UCSD-AML1 (cell line): ENCODE results near the gene MAGI1.

Experiments
- DNase-seq: peaks from one replicate; lab custom pipeline; 2025; ENCODE audit not compliant: unreplicated experiment; lab: John Stamatoyannopoulos, UW

Gene MAGI1

DNA sequence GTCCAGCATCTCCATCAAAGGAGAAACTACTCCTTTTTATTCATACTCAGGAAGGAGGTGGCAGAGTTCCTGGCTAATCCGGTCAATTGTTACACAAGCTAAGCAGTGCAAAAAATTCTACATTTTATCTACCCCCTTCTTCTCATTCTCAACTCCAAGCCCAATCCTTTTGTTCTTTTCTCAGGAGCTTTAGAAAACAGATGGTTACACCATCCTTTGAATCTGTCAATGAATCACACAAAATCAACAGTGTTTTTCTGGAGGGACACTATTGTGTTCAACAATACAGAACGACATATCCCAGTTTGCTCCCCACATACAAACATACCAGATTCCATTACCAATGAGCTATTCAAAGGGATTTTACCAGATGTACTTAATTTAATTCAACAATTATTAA is 362.1 kb downstream of the MAGI1 start:
- DNase-seq: no peak

DNA sequence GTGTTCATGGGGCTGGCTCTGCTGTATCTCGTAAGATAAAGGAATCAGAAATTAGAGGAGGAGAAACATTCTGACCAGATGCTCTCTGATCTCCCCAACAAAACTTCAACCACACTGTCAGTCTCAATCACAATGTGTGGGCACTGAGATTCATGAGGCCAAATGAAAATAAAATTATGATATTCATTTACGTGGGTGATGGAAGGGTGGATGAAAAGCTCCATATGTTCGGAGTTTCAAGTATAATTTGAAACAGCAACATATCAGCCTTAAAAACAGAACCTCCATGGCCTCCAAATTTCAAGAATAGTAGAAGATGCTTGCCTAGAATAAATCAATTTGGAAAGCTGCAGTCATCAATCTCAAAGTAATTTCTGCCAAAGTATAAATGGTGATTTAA is 363.7 kb downstream of the MAGI1 start:
- DNase-seq: no peak

GRCh38 chr3:65674226-65674625 is 364.5 kb downstream of the MAGI1 start:
- no peak for DNase-seq

GRCh38 chr3:65672871-65673815 is 365.6 kb downstream of the MAGI1 start:
- DNase-seq: peak; percentile 38

DNA sequence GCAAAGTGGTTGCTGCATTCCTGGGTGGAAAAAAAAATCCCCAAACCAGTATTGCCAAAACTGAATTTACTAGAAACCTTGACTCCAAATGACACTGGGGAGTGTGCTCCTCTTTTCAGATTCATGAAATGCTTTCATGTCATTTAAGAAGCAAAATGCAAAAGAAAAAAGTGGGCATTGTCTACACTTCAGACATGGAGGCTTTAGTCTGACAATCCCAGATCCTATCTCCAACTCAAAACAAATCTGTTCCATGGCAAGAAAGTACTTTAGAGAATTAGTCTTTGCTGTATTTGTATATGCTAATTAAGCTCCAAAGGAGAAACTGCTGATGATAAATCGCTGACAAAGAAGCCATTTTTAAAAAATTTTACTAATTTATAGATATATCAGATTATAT is 366.7 kb downstream of the MAGI1 start:
- no peak for DNase-seq

DNA sequence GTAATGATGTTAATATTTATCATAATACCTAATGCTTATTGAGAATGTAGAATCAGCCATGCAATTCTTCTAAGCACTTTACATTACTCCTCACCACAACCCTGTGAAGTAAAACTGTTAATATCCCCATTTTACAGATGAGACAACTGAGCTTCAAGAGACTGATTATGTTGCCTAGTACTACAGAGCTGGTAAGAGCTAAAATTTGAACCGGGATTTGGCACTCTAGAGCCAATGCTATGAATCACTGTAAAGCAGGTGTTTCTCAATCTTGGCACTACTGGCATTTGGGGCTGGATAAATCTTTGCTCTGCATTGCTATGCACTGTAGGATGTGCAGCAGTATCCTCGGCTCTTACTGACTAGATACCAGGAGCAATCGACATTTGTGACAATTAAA is 367.7 kb downstream of the MAGI1 start:
- no peak for DNase-seq

DNA sequence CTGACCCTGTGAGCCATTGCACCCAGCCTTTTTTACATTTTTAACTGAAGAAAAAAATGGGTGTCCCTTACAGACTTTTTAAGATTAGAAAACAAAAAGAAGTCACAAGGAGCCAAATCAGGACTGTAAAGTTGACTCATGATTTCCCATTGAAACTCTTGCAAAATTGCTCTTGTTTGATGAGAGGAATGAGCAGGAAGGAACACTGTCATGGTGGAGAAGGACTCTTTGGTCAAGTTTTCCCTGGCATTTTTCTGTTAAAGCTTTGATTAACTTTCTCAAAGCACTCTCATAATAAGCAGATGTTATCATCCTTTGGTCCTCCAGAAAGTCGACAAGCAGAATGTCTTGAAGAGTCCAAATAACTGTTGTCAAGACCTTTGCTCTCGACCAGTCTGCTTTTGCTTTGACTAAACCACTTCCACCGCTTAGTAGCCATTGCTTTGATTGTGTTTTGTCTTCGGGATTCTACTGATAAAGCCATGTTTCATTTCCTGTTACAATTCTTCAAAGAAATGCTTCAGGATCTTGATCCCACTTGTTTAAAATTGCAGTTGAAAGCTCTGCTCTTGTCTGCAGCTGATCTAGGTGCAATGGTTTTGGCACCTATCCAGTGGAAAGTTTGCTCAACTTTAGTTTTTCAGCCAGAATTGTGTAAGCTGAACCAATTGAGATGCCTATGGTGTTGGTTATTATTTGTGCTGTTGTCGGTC is 369.4 kb downstream of the MAGI1 start:
- DNase-seq: no peak

- DNase-seq: no peak
Observed at GRCh38 chr3:65667963-65668362, 370.8 kb downstream of the MAGI1 start.

DNA sequence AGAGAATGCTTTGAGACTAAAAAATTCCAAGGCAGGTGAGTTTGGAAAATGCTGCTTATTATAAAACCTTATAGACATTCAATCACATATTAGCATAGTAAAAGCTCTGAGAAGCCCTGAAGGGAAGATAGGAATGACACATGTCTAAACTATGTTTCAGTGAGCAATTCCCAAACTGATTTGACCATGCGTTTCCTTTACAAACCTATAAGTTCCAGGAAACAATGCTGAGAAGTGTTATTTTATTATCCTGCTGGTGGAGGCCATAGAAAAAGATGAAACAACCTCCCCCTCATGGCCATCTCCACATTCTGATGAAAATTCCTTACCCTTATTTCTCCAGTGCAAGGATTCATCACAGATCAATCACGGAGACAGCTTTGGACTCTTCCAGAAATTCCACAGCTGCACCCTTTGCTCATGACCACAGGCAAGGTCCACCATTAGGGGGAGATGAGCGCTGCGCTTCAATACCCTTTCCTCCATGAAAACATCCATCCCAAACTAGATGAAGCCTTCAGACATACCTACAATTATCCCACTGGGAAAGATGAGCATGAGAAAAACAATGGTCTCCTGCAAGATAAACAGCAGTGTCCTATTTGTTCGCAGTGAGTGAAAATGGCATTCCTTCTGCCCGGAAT is 372.1 kb downstream of the MAGI1 start:
- no peak for DNase-seq

GRCh38 chr3:65665915-65666314 is 372.8 kb downstream of the MAGI1 start:
- no peak for DNase-seq

DNA sequence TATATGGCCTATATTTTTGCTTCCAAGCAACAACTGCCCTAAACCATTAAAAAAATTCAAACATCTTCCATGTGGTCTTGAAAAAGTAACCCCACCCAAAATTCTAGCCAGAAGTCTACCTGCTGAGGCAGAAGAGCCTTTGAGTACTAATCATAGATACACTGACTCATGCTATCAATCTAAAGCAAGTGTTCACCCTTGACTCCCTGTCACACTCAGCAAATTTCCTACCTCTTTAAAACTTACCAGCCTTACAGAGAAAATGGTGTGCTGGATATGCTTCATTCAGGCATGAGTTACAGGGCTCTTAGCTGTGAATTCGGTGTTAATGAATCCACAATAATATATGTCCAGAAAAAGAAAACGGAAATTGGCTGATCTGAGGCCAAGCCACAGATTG is 373.8 kb downstream of the MAGI1 start:
- DNase-seq: no peak

DNA sequence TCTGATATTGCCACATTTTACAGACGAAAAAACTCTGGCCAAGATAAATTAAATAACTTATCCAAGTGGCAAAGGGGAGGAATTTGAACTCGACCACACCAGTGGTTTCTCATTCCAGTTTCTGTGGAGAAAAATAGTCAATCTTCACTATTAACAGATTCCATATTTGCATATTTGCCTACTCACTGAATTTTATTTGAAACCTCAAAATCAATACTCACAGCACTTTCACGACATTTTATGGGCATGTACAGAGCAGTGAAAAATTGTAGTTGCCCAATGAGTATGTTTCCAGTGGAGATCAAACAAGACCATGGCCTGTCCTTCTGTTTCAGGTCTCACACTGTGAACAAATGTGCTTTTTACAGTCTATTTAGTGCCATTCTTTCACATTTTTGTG is 374.3 kb downstream of the MAGI1 start:
- no peak for DNase-seq

DNA sequence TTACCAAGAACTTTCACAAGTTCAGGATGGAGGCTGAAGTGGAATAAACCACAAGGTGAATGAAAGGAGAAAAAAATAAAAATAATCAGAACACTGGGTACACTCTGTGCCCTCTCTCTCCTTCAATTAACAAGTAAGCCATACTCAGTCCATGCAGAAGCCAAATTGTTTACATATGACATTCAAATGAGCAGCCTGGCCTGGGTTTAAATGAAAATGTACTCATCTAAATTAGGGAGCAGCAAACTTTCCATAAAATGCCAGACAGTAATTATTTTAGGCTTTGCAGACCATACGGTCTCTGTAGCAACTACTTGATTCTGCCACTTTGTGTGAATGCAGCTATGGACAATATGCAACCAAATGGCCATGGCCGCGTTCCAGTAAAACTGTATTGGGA is 376.6 kb downstream of the MAGI1 start:
- DNase-seq: no peak

- no peak for DNase-seq
Observed at GRCh38 chr3:65660000-65660598, 378.6 kb downstream of the MAGI1 start.

GRCh38 chr3:65659396-65659795 is 379.3 kb downstream of the MAGI1 start:
- DNase-seq: no peak

DNA sequence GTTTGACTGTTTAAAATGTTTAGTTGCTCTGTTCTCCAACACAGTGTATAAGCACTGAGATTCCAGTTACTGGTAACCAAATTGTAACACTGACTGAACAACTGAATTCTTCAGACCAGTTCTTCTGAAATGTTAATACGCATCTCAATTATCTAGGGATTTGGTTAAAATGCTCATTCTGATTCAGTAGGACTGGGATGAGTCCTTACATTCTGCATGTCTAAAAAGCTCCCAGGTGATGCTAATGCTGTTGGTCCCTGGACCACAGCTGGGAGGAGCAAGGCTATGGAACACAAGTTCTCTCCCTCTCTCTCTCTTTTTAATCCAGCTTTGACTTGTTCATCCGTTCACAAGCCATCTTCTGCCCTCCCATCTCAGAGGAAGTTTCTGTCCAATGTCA is 380.3 kb downstream of the MAGI1 start:
- DNase-seq: no peak

- DNase-seq: no peak
Observed at GRCh38 chr3:65655061-65655460, 383.7 kb downstream of the MAGI1 start.

DNA sequence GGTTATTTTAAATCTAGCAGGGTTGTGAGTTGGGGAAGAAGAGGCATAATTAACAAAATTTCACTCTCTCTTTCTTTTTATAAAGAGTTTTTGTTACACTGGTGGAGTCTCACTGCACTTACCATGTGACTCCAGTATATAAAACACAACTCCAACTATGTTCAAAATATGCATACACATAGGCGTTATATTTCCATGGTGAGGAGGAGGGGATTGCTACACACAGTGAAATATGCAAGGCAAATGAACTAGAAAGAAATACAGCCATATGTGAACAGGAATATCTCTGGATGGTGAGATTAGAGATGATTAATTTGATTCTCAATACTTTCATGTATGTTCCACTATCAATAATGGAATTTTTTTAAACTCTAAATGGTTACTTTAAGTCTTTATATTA is 385.0 kb downstream of the MAGI1 start:
- no peak for DNase-seq

GRCh38 chr3:65650247-65650646 is 388.5 kb downstream of the MAGI1 start:
- no peak for DNase-seq

- no peak for DNase-seq
Observed at GRCh38 chr3:65647369-65647768, 391.3 kb downstream of the MAGI1 start.

DNA sequence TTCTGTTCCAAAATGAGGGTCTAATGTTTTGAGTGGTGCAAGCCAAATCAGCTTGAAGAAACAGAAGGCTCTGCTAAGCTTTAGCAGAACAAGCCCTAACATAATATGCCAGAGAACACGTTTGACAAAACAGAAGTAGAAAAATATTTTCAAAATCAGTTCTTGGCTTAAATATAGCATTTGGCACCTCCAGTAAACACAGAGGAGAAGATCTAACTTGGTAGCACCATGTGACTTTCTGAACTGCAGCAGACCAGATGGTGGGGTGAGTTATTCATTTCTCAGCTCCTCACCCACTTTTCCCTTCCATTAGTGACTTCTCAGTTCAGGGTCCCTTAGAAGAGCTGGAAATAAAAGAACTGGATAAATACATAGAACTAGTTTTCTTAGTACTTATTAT is 395.8 kb downstream of the MAGI1 start:
- no peak for DNase-seq
